Effector CD4-positive, alpha-beta T cell (primary cell): ENCODE results near the gene SCO2.
"Not testable (repeated sequence)": the region's sequence is repeated elsewhere in the genome, so short reads cannot be mapped to it uniquely, and the experiment has no call there.

Experiments used
- DNase-seq: peaks from one replicate; pipeline ENCODE4 v3.0.0-alpha.2; 2020

The SCO2 gene

DNA sequence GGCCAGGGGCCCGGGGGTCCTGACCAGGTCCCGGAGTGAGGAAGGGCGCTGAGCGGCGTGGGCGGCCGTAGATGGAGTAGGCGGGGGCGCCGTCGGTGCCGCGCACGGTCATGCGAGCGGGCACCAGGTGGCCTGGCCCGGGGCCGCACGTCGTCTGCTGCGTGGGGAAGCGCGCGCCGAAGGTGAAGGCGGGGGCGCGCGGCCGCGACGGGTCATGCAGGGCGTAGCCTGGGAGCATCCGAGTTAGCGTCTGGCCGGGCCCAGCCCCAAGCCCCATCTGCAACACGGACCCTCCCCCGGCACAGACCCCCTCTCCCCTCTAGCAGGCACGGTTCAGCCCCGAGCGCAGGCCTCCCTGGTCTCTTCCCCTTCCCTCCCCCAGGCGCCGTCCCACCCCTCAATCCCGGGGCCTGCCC lies 6.2 kb upstream of the SCO2 start:
- peak; percentile 34 for DNase-seq

DNA sequence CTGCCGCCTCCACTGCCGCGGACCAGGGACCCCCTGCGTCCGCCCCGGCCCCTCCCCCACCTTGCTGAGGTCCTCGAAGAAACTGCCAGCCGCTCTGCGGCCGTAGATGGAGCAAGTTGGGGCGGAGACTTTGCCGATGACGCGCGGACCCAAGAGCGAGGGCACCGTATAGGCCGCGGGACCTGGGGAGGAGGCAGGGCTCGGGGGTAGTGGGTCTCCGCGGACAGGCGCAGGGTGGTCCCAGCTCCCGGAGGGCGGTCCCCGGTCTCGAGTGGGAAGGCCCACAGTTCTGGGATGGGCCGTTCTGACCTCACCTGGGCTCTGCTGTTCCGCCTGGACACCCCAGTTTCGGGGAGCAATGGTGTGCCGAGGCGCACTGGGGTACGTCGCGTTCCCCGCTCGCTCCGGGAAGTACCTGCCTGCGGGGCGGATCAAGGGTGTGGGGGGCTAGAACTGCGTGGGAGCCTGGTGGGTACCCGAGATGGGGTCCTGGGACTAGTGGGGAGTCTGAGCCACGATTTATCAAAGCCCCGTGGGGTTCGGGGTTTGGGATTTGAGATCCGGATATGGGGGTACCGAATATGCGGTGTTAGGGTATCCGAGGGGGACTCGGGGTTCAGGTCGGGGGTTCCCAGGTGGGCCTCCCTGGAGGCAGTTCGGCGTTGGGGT lies 5.6 kb upstream of the SCO2 start:
- DNase-seq: peak; percentile 62

DNA sequence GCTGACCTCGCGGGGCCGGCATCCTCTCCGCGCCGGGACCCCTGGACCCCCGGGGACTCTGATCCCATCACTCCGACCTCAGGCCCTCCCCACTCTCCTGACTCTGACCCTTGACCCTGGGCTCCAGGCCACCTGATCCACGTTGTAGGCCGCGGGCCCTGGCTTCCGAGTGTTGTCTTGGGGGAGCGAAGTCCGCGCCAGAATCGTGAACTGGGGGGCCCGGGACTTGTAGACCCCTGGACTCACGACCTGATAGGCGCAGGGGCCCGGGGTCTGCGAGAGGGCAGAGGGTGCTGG lies 5.1 kb upstream of the SCO2 start:
- no peak for DNase-seq

DNA sequence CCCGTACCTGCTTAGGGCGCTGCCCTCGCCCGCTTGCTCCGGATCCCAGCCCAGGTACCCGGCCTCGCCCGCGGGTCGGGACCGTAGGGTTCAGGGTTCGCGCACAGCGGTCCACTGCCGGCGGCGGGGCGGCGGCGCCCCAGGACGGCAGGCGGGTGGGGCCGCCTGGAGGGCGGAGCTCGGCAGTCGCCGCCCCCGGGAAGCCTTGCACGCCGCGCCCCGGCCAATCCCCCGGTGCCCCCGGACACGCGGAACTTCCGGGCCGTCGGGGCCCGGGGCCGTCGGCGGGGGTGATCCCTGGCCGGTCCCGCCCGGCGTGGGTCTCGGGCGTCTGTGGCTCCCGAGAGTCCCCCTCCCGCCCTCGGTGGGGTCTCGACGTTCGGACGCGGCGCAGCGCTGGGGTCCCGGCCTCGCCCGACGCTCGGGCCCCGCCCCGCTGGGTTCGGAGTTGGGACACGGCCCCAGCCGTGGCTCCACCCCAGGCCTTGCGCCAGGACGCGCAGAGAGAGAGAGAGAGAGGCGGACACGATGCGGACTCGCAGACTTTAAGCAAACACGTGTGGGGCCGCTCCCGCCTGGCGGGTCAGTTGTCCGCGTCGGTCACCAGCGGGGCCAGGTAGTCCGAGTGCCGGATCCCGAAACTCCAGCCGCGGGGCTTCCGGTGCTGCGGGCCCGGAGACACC lies 4.6 kb upstream of the SCO2 start, which contains the start of gene TYMP:
Gene TYMP (minus strand): TSS at position 116 of the 683 bp plus-strand sequence. CDS start 303 bp downstream, outside the sequence.
- peak; percentile 53 for DNase-seq

DNA sequence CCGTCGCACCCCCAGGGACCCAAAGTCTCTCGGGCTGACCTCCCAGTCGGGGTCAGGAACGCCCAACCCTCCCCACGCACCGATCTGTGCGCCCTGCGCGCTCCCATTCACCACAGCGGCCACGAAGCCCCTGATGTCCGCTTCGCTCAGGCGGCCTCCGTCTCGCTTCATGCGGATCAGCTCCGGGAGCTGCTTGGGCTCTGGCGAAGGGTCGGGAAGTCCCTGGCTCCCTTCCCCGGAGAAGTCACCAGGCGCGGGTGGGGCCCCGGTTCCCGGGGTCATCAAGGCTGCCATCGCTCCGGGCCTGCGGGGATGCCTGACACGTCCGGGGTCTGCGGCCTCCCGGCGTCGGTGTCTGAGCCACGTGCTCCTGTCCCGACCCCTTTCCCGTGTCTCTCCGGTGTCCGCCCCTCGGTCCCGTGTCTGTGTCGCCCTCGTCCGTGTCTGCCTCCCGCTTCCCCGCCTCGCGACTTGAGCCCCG lies 4.1 kb upstream of the SCO2 start:
- DNase-seq: no peak

DNA sequence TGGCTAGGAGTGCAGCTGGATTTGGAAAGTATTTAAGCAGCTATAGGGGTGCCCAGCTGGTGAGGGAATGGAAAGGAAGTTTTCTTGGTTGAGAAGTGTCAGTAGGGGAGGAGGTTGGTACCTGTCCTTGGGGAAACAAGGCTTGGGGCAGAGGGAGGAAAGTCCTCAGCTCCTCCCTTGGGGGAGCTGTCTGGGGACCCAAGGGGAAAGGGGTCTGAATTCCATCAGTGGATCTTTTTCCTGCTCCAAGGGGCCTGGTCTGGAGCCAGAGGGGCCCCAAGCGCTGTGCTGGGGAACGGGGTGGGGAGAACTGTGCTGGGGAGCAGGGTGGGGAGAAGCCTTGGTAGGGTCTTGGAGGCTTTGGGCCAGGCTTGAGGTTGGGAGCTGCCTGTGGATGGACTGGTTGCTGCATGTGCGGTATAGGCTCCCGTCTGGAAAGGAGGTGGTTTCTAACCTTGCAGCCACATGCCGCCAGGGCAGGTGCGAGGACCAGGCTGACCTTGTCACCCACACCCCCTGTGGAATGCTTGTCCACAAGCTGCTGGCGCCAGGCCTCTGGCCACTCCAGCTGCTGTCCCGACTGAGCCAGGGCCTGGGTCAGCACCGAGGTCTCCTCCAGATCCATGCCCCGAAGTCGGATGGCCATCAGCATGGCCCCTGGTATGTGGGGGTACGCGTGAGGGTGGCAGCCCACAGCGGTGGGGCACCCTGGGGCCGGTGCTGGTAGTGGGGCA lies 3.5 kb upstream of the SCO2 start:
- DNase-seq: no peak

DNA sequence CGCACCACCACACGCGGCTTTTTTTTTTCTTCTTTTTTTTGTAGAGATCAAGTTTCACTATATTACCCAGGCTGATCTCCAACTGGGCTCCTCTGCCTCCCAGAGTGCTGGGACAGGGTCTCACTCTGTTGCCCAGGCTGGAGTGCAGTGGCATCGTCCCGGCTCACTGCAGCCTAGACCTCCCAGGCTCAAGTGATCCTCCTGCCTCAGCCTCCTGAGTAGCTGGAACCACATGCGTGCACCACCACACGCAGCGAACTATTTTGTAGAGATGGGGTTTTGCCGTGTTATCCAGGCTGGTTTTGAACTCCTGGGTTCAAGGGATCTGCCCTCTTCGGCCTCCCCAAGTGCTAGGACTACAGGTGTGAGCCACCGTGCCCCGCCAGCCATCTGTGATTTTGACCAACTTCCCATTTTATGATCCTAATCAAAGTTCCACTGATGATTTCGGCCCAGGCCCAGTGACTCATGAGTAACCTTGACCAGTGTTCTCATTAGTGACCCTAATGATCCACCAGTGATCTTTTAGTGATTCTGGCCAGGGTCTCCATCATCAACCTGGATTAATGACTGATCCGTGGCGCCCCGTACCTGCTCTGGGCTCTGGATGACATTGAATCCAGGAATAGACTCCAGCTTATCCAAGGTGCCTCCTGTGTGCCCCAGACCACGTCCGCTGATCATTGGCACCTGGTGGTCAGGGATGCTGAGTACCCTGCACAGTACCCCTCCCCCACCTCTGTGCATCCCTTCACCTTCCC lies 2.7 kb upstream of the SCO2 start:
- no peak for DNase-seq

DNA sequence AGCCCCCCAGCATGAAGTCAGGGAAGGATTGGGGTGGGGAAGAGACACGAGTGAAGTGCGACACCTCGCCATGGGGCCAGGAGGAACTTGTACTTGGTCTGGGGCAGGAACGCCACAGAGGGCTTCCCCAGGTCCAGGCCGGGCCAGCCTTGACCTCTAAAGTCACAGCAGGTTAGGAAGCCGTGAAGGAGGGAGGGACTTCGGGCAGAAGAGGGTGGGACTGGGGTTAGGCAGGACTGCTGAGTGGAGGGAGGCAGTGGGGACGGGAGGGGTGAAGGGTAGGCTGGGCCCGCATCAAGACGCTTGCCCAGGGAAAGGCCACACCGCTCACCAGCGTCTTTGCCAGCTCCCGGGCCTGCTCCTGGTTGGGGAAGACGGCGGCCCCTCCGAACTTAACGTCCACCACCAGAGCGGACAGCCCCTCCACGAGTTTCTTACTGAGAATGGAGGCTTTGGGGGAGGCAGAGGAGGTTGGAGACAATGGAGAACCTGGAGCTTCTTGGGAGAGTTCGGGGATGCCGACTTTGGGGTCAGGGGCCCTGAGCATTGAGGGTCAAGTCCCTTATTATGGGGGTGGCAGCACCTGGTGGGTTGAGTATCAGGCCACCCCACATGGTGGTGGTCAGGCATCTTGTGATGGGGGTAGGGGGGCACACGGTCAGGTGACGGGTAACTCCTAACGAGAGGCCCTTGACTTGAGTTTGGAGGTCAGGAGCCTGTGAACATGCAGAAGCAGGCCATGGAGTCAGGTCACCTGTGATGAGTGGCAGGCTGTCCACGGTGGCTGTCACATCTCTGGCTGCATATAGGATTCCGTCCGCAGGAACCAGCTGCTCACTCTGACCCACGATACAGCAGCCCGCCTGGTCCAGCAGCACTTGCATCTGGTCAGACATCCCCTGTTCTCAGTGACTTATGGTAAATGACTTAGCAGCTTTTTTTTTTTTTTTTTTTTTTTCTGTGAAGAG lies 1.7 kb upstream of the SCO2 start:
- no peak for DNase-seq

DNA sequence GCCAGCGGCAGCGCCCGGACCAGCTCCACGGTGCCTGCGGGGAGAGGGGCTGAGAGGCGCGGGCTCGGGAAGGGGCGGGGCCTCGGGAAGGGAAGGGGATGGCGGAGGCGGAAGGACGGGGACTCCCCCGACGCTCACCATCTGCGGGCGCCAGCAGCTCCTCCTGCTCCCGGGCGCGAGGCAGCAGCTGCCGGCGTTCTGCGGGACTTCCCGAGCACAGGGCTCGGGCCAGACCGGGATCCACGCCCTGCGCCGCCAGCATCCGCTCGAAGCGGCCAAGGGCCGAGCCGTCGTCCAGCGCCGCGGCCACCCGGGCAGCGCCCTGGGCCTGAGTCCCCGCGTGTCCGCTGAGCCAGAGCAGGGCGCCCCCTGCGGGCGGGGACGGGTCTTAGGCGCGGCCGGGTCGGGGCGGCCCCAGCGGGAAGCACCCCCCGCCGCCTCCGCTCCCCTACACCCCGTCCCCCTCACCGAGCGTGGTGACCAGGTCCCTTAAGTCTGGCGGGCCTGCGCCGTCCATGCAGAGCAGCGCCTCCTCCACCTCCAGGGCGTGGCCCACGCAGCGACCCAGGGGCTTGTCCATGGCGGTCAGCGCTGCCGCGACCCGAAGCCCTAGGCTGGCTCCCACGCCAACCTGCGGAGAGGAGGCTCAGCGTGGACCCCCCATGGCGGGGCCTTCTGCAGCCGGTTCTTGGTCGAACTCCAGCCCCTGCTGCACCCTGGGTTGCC lies 873 bp upstream of the SCO2 start:
- DNase-seq: peak; percentile 72

DNA sequence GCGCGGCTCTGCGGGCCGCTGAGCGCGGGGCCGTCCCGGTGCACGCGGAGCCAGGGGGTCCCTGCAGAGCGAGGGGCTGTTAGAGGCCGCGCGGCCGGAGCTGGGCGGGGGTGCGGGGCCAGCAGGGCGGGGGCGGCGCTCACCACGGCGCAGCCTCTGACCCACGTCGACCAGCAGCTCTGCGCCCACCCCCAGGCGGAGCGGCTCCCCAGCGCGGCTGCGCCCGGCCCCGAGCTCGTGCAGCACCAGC lies 385 bp upstream of the SCO2 start:
- DNase-seq: no peak

DNA sequence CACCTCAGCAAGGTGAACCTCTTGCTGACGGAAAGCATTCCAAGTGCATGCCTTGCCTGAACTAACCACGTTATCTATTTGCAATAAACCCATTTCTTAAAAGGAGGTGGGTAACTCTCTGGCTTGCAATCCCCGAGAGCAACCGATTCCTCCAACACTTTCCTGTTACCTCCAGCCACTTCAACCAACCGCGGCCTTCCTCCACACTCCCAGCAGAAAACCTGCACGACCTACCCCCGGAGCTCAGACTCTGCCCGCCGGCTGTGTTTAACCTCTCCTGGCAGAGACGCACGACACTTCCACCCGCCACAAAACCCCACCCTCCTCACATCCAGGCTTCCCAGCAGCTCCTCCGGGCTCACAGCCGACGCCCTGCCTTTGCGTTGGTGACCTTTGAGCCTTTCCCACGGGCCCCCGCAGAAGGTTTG lies 708 bp downstream of the SCO2 start:
- DNase-seq: no peak

DNA sequence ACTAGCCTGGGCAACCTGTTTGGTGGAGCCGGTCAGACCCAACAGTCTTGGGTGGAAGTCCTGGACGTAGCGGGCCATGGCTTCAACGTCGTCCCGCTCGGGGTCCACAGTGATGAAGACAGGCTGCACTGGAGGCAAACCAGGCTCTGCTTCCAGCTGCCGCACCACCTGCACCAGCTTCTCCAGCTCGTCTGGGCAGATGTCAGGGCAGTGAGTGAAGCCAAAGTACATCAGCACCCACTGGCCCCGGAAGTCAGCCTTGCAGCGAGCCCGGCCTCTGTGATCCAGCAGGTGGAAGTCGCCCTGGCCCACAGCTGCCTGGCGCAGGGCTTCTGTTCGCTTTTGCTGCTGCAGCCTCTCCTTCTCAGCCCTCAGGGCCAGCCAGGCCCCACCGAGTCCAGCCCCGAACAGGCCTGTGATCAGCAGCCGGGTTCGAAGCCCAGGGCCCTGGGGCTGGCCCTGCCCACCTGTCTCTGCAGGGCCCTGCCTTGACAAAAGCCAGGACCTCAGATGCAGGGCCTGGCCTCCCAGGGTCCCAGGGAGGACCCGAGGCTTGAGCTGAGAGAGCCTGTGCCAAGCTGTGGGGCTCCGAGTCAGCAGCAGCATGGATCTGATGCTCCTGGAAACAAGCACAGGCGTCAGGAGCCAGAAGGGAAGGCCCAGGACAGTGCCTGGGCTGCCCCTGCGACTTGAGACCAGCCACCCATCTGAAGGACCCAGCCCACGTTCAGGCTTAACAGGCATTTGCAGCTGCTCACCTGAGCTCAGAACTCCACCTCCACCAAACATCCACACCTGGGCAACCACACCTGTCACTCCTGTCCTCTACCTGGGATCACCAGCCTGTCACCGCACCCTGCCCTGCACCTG lies 1.4 kb downstream of the SCO2 start:
- no peak for DNase-seq

DNA sequence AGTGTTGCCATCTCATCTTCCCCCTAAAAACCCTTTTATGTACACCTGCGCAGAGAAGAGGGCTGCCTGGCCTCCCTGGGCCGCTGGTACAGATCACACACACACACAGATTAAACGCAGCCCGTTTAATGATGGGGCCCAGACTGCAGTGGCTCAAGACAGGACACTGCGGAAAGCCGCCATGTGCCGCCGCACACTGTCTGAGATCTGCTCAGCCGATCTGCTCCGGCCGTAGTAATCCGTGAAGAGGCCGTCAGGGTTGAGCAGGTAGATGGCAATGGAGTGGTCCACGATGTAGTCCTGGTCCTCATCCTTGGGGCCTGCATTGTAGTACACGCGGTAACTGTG lies 2.0 kb downstream of the SCO2 start:
- DNase-seq: no peak

DNA sequence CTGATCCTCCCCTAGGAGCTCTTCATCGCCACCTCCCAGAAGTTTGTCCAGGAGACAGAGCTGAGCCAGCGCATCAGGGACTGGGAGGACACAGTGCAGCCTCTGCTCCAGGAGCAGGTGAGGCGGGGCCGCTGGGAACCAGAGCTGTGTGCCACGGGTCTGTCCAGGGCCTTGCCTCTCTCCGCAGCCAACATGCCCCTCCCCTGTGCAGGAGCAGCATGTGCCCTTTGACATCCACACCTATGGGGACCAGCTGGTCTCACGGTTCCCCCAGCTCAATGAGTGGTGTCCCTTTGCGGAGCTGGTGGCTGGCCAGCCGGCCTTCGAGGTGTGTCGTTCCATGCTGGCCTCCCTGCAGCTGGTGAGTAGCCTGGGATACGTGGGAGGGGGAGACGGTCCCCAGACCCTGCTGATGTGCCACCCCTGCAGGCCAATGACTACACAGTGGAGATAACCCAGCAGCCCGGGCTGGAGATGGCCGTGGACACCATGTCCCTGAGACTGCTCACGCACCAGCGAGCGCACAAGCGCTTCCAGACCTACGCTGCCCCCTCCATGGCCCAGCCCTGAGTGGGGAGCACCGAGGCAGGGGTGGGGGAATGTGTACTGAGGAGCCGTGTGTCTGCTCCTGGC lies 2.5 kb downstream of the SCO2 start:
- DNase-seq: no peak

DNA sequence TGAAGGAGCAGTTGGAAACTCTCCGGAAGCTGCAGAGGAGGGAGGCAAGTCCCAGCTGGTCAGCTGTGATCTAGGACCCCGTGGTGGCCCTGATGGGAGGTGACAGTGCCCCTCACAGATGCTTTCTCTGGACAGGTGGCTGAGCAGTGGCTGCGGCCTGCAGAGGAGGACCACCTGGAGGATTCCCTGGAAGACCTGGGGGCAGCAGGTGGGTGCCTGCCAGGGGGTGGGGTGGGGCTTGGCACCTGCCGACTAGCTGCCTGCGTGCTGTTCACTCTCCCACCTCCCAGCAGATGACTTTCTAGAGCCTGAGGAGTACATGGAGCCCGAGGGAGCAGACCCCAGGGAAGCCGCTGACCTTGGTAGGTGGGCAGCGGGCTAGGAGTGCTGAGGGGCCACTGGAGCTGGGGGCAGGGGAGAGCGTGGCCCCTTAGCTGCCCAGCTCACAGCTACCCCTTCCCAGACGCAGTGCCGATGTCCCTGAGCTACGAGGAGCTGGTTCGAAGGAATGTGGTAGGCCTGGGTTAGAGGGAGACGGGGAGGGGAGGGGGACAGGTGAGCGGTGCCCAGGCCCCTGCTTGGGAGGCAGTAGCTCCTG lies 3.1 kb downstream of the SCO2 start:
- no peak for DNase-seq

DNA sequence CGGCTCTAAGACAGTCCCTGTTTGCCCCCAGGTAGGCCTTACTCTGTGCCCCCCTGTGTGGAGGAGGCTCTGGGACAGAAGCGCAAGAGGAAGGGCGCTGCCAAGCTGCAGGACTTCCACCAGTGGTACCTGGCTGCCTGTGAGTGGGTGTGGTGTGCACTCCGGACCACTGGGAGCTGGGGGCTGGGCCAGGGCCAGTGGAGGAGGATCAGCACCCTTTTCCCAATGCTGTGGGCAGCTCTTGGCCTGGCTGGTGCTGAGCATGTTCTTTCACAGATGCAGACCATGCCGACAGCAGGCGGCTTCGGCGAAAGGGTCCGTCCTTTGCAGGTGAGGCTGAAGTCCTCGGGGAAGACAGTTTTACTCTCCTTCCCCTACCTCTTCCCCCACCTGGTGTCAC lies 3.7 kb downstream of the SCO2 start:
- DNase-seq: no peak

DNA sequence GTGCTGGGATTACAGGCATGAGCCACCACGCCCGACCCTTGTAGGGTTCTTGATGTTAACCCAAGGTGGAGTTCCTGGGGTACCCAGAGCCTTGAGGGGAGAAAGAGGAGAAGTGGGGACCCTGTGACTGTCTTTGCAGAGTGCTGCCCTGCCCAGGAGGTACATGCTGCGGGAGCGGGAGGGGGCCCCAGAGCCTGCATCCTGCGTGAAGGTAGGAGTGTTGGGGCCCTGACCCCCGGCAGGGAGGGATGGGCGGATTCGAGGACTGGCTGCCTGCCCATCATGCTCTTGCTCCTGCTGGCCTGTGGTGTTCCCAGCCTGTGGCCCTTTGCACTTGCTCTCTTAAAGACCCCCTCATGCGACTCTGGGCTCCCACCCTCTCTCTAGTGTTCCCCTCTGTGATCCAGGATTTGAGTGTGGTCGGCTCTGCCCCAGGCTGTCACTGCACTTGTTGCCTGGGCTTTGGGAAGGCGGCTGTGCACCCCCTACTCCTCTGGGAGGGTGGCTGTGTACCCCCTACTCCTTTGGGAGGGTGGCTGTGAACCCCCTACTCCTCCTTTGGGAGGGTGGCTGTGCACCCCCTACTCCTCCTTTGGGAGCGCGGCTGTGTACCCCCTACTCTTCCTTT lies 4.5 kb downstream of the SCO2 start:
- DNase-seq: no peak

DNA sequence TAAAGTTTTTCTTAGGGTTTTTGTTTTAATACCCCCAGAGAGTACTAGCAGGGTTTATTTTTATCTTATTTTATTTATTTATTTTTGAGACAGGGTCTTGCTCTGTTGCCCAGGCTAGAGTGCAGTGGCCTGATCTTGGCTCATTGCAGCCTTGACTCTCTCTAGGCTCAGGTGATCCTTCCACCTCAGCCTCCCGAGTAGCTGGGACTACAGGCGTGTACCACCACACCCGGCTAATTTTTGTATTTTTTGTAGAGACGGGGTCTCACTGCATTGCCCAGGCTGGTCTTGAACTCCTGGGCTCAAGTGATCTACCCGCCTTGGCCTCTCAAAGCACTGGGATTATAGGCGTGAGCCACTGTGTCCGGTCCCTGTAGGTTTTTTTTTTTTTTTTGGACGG lies 5.2 kb downstream of the SCO2 start:
- DNase-seq: not testable (repeated sequence)

DNA sequence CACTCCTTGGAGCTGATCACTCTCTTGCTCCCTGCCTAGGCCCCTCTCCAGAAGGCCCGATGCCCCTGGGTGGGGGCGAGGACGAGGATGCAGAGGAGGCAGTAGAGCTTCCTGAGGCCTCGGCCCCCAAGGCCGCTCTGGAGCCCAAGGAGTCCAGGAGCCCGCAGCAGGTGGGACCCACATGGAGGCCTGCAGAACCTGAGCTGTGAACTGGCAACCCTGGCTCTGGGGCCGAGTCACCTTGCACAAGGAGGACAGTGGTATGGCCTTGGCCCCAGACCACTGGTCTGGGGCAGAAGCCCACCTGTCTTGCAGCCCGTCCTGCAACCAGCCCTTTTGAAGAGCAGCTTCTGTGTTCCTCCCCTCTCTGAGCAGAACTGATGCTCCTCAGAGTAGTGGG lies 6.2 kb downstream of the SCO2 start:
- no peak for DNase-seq
